Tongue (tissue), 2 donors: Measurements from ENCODE around the gene PHC3. TPM values are rescaled to one million over a fixed set of nuclear protein-coding genes. Genes with fewer than 3 reads are reported as not detected.

Experiments used
- small RNA-seq: library from RNA; depleted of rRNA; stranded (forward); fragments of <200 nt; gene quantifications from one replicate; pipeline ENCODE3, GENCODE V24; 2014; ENCODE audit warnings: low replicate concordance
- total RNA-seq: library from RNA; depleted of rRNA; stranded (reverse); fragments of >200 nt; gene quantifications from one replicate; pipeline ENCODE4 v1.2.3, GENCODE V29; 2014

The PHC3 gene
- total RNA-seq, 1 donor from 2014 or later = 54.3 TPM

Small RNA genes within 50 kb of the gene (small RNA-seq; reads per million reads assigned to genes)
- gene RNU4-38P (not detected), gene RNU6-315P (not detected)

Other genes starting within 250 kb of the PHC3 start
- 50.7 TPM for gene SEC62, start 214.9 kb downstream of the PHC3 start, total RNA-seq
- gene GPR160, start 143.7 kb downstream of the PHC3 start, total RNA-seq = 1.3 TPM
- 53.2 TPM for gene PRKCI, start 40.7 kb upstream of the PHC3 start, total RNA-seq
- gene SKIL, start 176.0 kb upstream of the PHC3 start, total RNA-seq = 59.5 TPM
- 4.1 TPM for gene CLDN11, start 237.1 kb upstream of the PHC3 start, total RNA-seq